GM19438 (cell line): ENCODE measurements around the gene VCL.
"Not testable (repeated sequence)": the region's sequence is repeated elsewhere in the genome, so short reads cannot be mapped to it uniquely, and the experiment has no call there.

Experiments used
- ATAC-seq: cut with Tn5 transposase; IDR thresholded peaks from one replicate; pipeline ENCODE4 v1.9.1; 2021; ENCODE audit warnings: low read depth; ENCODE audit not compliant: unreplicated experiment

The VCL gene

GRCh38 chr10:74097776-74098175, 99.9 kb downstream of the VCL start:
- ATAC-seq, result no peak

- ATAC-seq, result no peak
Measured at GRCh38 chr10:74099420-74099819, 101.5 kb downstream of the VCL start.

DNA sequence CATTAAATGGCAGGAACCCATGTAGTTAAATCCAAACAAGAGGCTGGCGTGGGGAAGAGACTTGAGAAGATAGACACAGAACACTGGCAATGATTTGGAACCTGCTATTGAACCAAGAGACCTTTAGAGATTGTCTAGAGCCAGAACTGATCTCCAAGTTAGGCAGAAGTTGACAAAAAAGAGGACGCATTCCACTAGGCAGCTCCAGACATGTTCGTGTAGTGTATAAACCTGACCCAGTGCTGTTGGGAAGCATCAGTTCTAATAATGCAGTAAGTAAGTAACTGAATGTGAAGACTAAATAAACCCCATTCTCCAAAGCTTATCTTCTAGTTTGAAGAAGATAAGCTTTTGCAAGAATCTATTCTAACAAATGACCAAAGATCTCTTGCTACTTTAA, 101.9 kb downstream of the VCL start:
- no peak for ATAC-seq

DNA sequence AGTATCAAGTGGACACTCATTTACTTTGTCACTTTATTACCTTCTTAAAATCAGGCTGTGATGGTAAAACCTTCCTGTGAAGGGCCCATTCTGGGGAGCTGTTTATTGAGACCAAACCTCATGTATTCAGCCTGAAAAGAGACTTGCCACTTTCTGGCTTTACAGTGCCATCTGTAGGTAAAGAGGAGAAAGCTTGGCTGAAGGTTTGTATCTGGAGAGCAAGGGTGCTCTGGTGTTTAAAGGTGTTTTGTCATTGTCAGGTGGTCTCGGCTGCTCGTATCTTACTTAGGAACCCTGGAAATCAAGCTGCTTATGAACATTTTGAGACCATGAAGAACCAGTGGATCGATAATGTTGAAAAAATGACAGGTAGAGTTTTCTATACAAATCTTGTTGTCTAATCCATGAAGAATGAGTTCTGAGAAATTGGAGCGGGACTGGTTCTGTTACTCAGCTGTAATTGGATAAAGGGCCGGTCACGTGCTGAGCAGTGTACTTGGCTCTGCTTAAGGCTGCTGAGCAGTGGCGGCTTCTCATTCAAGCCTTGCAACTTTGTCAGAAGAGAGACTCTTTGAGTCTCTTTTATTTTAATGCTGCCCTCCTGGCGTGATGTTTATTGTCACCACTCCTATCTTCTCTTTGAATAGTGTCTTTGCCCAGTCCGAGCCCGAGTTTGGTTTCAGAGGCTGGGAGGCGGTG, 105.8 kb downstream of the VCL start:
- no peak for ATAC-seq

DNA sequence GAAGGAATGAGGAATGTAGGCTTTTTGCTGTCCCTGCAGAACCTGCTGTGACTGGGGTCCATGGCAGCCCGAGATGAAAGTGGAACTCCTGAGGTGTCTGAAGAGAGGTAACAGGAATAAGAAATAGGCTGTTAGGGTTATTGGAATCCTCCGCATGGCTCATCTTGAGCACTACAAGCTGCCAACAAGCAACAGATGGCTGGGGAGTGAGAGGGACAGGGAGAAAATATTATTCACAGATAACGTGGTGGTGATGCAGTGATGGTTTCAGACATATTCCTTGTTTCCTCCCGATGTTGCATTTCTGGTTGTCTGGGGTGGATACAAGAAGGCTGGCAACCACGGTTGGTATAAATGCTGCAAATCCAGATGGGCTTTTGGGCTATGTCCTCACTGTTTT, 106.6 kb downstream of the VCL start:
- no peak for ATAC-seq

DNA sequence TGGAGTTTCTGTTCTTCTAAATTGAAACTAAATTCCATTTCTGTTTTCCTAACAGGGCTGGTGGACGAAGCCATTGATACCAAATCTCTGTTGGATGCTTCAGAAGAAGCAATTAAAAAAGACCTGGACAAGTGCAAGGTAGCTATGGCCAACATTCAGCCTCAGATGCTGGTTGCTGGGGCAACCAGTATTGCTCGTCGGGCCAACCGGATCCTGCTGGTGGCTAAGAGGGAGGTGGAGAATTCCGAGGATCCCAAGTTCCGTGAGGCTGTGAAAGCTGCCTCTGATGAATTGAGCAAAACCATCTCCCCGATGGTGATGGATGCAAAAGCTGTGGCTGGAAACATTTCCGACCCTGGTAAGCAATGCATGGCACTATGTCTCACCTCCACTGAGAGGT, 107.1 kb downstream of the VCL start:
- ATAC-seq, result no peak

DNA sequence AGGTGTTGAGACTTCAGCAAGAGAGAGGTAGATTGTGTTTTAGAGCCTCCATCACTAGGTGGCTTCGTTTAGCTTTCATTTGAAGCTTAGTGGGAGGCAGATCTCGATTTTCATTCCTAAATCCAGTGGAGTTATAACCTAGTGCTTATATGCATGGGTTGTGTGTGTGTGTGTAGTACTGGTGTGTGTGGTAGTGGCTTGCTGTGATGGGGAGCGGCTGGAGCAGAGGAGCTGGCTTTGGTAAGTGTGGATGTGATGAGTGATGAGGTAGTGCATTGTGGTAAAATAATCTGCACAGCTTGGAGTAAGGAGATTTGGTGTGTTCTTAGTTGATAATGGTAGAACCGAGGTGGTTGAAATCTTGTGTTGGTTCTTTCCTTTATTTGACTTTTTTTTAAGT, 109.5 kb downstream of the VCL start:
- ATAC-seq, result no peak

GRCh38 chr10:74109452-74109851, 111.5 kb downstream of the VCL start:
- no peak for ATAC-seq

DNA sequence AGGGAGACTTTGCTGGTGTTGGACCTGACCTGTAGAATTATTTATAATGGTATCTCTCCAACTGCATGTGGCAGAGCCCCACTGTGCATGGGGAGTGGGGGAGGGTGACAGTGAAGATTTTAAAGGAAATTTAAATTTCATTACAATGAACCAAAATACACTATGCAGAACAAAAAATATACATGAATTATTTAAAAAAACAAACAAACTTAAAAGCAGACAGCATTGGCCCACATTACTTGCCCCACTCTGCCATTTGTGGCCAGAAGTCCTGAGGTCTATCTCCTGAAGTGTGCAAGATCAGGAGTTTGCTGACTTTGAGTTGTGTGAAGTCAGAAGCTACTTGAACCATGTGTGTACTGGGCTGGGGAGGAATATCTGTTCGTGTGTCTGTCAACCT, 112.2 kb downstream of the VCL start:
- no peak for ATAC-seq

DNA sequence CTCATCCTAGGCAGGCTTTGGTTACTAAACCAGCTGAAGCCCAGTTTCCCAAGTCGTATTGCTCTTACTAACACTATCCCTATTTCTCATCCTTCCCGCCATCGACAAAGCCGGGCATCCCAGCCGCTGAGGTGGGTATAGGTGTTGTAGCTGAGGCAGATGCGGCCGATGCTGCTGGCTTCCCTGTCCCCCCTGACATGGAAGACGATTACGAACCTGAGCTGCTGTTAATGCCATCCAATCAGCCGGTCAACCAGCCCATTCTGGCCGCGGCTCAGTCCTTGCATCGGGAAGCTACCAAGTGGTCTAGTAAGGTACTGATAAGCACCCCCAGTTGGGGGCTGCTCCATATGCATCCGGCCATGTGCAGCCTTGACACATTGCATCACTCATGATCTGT, 113.9 kb downstream of the VCL start:
- ATAC-seq, result no peak

- no peak for ATAC-seq
Measured at GRCh38 chr10:74113546-74113945, 115.6 kb downstream of the VCL start.

DNA sequence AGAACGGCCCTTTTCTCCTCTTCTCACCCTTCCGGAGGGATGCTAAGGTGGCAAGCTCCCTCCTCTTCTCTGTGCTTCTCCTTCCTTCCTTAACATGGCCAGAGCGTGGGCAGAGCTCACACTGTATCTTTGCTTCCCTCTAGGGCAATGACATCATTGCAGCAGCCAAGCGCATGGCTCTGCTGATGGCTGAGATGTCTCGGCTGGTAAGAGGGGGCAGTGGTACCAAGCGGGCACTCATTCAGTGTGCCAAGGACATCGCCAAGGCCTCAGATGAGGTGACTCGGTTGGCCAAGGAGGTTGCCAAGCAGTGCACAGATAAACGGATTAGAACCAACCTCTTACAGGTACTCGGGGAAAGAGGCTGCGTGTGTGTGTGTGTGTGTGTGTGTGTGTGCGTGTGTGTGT, 116.1 kb downstream of the VCL start:
- no peak for ATAC-seq

DNA sequence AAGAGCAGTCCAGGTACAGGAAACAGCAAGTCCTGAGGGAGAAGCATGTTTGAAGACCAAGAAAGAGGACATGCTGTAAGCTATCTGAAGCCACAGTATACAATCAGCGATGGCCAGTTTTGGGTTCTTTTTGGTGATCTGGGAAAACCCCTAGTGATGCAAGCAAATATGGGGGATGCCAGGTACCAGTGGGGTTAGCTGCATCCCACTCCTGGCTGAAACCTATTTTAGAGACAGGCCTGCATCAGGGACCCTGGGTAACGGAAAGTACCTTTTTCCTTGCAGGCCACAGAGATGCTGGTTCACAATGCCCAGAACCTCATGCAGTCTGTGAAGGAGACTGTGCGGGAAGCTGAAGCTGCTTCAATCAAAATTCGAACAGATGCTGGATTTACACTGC, 119.8 kb downstream of the VCL start:
- ATAC-seq, result no peak

DNA sequence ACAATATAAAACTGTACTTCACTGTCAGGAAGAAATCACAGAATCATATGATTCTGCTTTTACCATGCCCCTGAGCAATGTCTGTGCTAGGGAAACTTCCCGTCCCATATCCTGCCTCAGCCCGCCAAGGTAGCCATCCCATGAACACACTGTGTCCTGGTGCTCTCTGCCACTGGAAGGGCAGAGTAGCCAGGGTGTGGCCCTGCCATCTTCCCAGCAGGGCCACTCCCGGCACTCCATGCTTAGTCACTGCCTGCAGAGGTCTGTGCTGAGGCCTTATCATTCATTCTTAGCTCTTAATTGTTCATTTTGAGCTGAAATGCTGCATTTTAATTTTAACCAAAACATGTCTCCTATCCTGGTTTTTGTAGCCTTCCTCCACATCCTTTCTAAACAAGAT, 120.9 kb downstream of the VCL start:
- ATAC-seq, result no peak

DNA sequence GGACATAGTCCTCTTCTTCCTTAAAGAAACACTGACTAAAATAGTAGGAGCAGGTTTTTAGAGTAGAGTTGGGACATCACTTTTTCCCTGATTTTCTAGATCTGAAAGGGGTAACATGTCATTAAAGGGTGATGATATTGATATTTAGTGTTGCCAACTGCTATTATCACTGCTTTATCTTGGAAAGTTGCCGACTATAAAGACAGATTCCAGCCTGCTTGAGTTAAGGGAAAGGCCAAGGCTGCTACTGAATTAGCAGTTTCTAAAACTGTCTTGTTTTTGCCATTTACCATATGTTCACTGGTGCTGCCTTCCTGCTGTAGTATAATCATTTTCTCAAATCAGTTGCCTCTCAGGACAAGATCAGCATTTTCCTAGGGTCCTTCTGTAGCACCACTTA, 123.0 kb downstream of the VCL start:
- ATAC-seq, result no peak

GRCh38 chr10:74121368-74121767, 123.5 kb downstream of the VCL start:
- no peak for ATAC-seq

DNA sequence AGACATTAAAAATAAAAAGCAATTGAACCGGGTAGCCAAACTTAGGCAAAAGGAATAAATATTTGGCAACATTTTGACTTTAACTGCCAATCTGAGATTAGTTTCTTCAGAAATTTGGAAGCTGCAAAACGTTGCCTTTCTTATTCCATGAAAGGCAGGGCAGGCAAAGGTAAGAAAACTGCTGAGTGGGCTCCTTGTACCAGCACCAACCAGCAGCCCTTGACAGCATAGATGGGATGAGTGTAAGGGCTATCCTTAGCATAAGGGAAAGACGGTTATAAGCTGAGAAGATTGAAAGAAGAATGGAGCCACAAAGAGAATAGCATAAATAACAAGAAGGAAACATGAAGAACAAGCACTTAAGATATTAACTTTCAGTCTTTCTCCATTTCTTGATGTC, 124.1 kb downstream of the VCL start:
- ATAC-seq, result no peak

GRCh38 chr10:74123081-74123480, 125.2 kb downstream of the VCL start:
- no peak for ATAC-seq

DNA sequence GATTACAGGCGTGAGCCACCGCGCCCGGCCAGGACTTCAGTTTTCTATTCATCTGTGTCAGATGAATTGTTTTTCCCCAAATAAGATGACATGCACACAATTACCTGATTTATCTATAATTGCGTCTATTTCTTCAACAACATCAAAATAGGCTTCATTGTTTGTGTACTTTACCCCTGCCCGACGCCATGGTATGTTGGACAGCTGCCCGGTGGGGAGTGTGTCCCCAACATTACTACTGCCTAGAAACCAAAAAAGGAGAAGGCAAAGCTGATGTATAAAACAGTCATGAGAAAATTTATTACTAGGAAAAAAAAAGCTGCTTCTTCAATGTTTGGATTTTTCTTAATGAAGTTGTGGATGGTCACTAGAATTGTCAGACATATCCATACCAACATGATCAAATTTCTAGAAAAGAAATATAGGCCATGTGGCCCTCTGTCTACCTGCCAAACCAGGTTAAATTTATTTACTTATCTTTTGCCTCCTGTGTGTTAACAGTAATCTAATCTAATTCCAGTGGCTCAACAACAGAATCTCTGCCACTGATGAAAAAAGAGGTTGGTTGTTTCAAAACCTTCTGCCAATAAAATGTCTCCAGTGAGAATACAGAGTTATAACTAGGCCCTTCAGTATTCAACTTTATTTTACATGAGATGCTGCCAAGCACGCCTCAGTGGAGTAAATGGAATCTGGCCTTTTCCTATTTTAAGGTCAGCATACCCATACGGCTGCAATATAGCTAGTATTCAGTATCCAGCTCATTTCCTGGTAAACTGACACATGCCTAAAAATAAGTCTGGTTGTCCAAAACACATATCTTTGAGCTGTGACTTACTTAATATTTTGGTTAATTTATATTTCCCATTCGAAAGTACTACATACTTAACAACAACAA, 136.3 kb downstream of the VCL start:
- ATAC-seq, result no peak

DNA sequence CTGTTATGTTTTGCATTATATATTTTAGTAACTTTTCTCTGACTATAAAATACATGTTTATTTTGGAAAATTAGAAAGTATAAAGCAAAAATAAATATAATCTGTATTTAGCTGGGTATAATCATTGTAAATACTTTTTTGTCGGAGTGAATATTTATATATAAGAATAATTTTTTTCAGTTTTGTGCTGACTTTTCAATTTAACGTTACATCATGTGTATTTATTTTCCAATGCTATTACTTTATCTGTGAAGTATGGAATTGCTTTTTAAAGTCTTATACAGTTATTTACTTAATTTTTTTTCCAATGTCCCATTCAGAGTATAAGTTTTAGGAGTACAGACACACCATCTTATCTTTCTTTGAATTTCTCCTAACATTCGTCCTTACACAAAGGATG, 137.5 kb downstream of the VCL start:
- no peak for ATAC-seq

- ATAC-seq, result no peak
Measured at GRCh38 chr10:74137992-74138391, 140.1 kb downstream of the VCL start.

- not testable (repeated sequence) for ATAC-seq
Measured at GRCh38 chr10:74138596-74138995, 140.7 kb downstream of the VCL start.
